Panc1 (cell line): ENCODE measurements around the gene KRT2. TPM values are rescaled to one million over a fixed set of nuclear protein-coding genes. Genes with fewer than 3 reads are reported as not detected.
"Not testable (repeated sequence)": the region's sequence is repeated elsewhere in the genome, so short reads cannot be mapped to it uniquely, and the experiment has no call there.

ENCODE experiments used
- ATAC-seq: fragments of 200-7000 bp; cut with Tn5 transposase; 2 replicates; pipeline ENCODE4 v1.9.1; 2020; ENCODE audit warnings: mild to moderate bottlenecking, moderate library complexity
- BruUV-seq: library from RNA; stranded (reverse); fragments of 400-500 nt; replicated peaks from 2 replicates; lab custom pipeline; 2021; lab: Mats Ljungman, UMichigan
- CTCF ChIA-PET: fragments of 300-600 bp; sonication (Branson Sonifier 250); formaldehyde crosslinking; loops from one replicate; lab custom pipeline; 2022; ENCODE audit warnings: antibody characterized with exemption; lab: Charles Lee
- POLR2A ChIA-PET: fragments of 300-600 bp; sonication (Branson Sonifier 250); formaldehyde crosslinking; loops from one replicate; lab custom pipeline; 2022; ENCODE audit warnings: antibody characterized with exemption; lab: Charles Lee
- DNase-seq: peaks from one replicate; pipeline ENCODE4 v3.0.0-alpha.2; 2010; ENCODE audit warnings: low read depth, low spot score
- H3K27ac ChIP-seq: 2 replicates; pipeline ENCODE4 v1.5.1; 2011; ENCODE audit warnings: mild to moderate bottlenecking, low read length, inconsistent platforms
- H3K27me3 ChIP-seq: fragments of 200-500 bp; sonication (Bioruptor generic); 2 replicates; pipeline ENCODE4 v1.6.0; 2014; ENCODE audit warnings: low read length, inconsistent platforms; ENCODE audit not compliant: control insufficient read depth, insufficient read depth
- H3K36me3 ChIP-seq: fragments of 200-500 bp; sonication (Bioruptor generic); 2 replicates; pipeline ENCODE4 v1.5.1; 2014; ENCODE audit warnings: inconsistent platforms, mild to moderate bottlenecking, low read length, moderate library complexity; ENCODE audit not compliant: control insufficient read depth, insufficient read depth
- H3K4me1 ChIP-seq: 2 replicates; pipeline ENCODE4 v1.5.1; 2011; ENCODE audit warnings: inconsistent platforms, mild to moderate bottlenecking, low read length, moderate library complexity; ENCODE audit not compliant: control insufficient read depth, insufficient read depth
- H3K4me3 ChIP-seq, 2 experiments: 2 replicates each; pipeline ENCODE4 v1.5.1; 2011 to 2012; ENCODE audit warnings: low read depth in 2 of 2, low read length in 2 of 2, mild to moderate bottlenecking in 2 of 2, inconsistent platforms in 1 of 2, moderate library complexity in 1 of 2
- H3K9me3 ChIP-seq: fragments of 200-500 bp; sonication (Bioruptor generic); 2 replicates; pipeline ENCODE4 v1.5.1; 2014; ENCODE audit warnings: low read depth, mild to moderate bottlenecking, inconsistent platforms, low read length, moderate library complexity; ENCODE audit not compliant: control insufficient read depth, insufficient read depth
- CTCF ChIP-seq: fragments of 450-650 bp; IDR thresholded peaks from 2 replicates; pipeline ENCODE4 v1.5.1; 2017; ENCODE audit warnings: mild to moderate bottlenecking
- POLR2AphosphoS5 ChIP-seq: IDR thresholded peaks from 2 replicates; pipeline ENCODE4 v1.6.1; 2012; ENCODE audit warnings: mild to moderate bottlenecking, low read depth, low read length, moderate library complexity
- REST ChIP-seq, 2 experiments: IDR thresholded peaks; 2 replicates each; pipeline ENCODE4 v1.6.1; 2011 to 2012; ENCODE audit warnings: low read depth in 2 of 2, control low read depth in 1 of 2, low read length in 1 of 2, mild to moderate bottlenecking in 1 of 2, moderate library complexity in 1 of 2; ENCODE audit not compliant: insufficient read depth in 1 of 2
- SIN3A ChIP-seq: IDR thresholded peaks from 2 replicates; pipeline ENCODE4 v1.6.1; 2012; ENCODE audit warnings: low read depth, mild to moderate bottlenecking, low read length, moderate library complexity, borderline replicate concordance; ENCODE audit not compliant: insufficient read depth
- TCF7L2 ChIP-seq: IDR thresholded peaks from 2 replicates; pipeline ENCODE4 v1.6.1; 2011; ENCODE audit warnings: mild to moderate bottlenecking, low read depth, low read length, inconsistent platforms
- in situ Hi-C: cut with HindIII; loops from 2 replicates; pipeline ENCODE4 v1.10.0; 2016; ENCODE audit warnings: low sequenced_read_pairs, low pct_unique_long_range_greater_than_20kb
- intact Hi-C: fragments of 100-400 bp; cut with micrococcal nuclease; formaldehyde crosslinking; loops from one replicate; pipeline ENCODE4 v1.10.0; 2022; ENCODE audit not compliant: unreplicated experiment
- total RNA-seq: library from RNA; stranded (reverse); gene quantifications from one replicate; pipeline ENCODE4 v1.2.1, GENCODE V29; 2021; ENCODE audit not compliant: unreplicated experiment

The KRT2 gene
- total RNA-seq, 1 experiment from 2014 or later = 0.33 TPM

- TF ChIP-seq TCF7L2 = no peak
- no peak for TF ChIP-seq POLR2AphosphoS5
- no peak for TF ChIP-seq REST (IDR thresholded peaks at IDR 0.05; ENCODE audit: insufficient read depth in 1 of 2, low read depth in 2 of 2, low read length in 1 of 2)
- no peak for TF ChIP-seq SIN3A
- TF ChIP-seq CTCF = no peak
- ATAC-seq = no peak
- CTCF ChIA-PET = no interaction called here
Observed at GRCh38 chr12:52670961-52671360, 18.9 kb upstream of the KRT2 start.

GRCh38 chr12:52670506-52670905, 18.5 kb upstream of the KRT2 start:
- ChIA-PET POLR2A (no interaction called here), CTCF (no interaction called here)
- H3K4me1 ChIP-seq = no peaks in the 10 kb centered on the region
- H3K27me3 ChIP-seq = peaks cover 36% of the 10 kb centered on the region
- in situ Hi-C loops (no loop called here), intact Hi-C loops (no loop called here)
- H3K36me3 ChIP-seq = no peaks in the 10 kb centered on the region; the same call in 1 of the 2 replicates
- TF ChIP-seq REST (IDR thresholded peaks at IDR 0.05; ENCODE audit: insufficient read depth in 1 of 2, low read depth in 2 of 2, low read length in 1 of 2) (no peak), POLR2AphosphoS5 (no peak)
- no TSS peak for BruUV-seq
- H3K27ac ChIP-seq = no peak overlapping the region
- DNase-seq = no peak
- no peak overlapping the region for H3K4me3 ChIP-seq
- no peaks in the 10 kb centered on the region for H3K9me3 ChIP-seq
- no peak for ATAC-seq

More at GRCh38 chr12:52670961-52671360, 18.9 kb upstream of the KRT2 start:
- Histone ChIP-seq H3K4me3 (no peak overlapping the region), H3K27ac (no peak overlapping the region), H3K9me3 (no peaks in the 10 kb centered on the region), H3K4me1 (no peaks in the 10 kb centered on the region), H3K27me3 (peaks cover 34% of the 10 kb centered on the region), H3K36me3 (no peaks in the 10 kb centered on the region; the same call in 1 of the 2 replicates)
- no peak for DNase-seq
- POLR2A ChIA-PET = no interaction called here
- intact Hi-C loops = no loop called here
- BruUV-seq = no TSS peak
- in situ Hi-C loops = no loop called here

GRCh38 chr12:52669941-52670340, 17.9 kb upstream of the KRT2 start:
- H3K4me1 ChIP-seq, intact Hi-C loops, ATAC-seq, H3K9me3 ChIP-seq, H3K27ac ChIP-seq, CTCF ChIA-PET, in situ Hi-C loops, DNase-seq, POLR2A ChIA-PET, BruUV-seq, H3K4me3 ChIP-seq, H3K36me3 ChIP-seq: not testable (repeated sequence)
- H3K27me3 ChIP-seq = peaks cover 39% of the 10 kb centered on the region
